Transverse colon (tissue), 4 donors: Measurements from ENCODE around the gene MAN2A1. TPM values are rescaled to one million over a fixed set of nuclear protein-coding genes. Genes with fewer than 3 reads are reported as not detected.

Source experiments
- DNase-seq: peaks from one replicate; pipeline ENCODE4 v3.0.0-alpha.2; 2019
- H3K27ac ChIP-seq, 4 donors: fragments of 200-600 bp; sonication (generic); 2 replicates each; pipeline ENCODE4 v1.5.1; 2016 to 2018; ENCODE audit warnings: inconsistent platforms in 4 of 4
- H3K27me3 ChIP-seq: fragments of 200-600 bp; sonication (generic); 2 replicates; pipeline ENCODE4 v1.5.1; 2017; ENCODE audit warnings: inconsistent platforms
- H3K36me3 ChIP-seq, 4 donors: fragments of 200-600 bp; sonication (generic); 2 replicates each; pipeline ENCODE4 v1.5.1; 2017 to 2019; ENCODE audit warnings: inconsistent platforms in 4 of 4
- H3K4me1 ChIP-seq, 4 donors: fragments of 200-600 bp; sonication (generic); 2 replicates each; pipeline ENCODE4 v1.5.1; 2017 to 2020; ENCODE audit warnings: inconsistent platforms in 4 of 4
- H3K4me3 ChIP-seq, 4 donors: fragments of 200-600 bp; sonication (generic); 1 replicate in 1 of 4; 2 replicates in 3 of 4; pipeline versions ENCODE4 v1.5.1 to v1.6.1; 2017 to 2019; ENCODE audit warnings: inconsistent platforms in 4 of 4
- H3K9me3 ChIP-seq, 2 donors: fragments of 200-600 bp; sonication (generic); 2 replicates each; pipeline ENCODE4 v1.5.1; 2017 to 2019; ENCODE audit warnings: inconsistent platforms in 2 of 2
- CTCF ChIP-seq, 5 experiments: fragments of 200-600 bp in 3 of 5; fragments of 450-650 bp in 2 of 5; sonication (generic) in 3 of 5; IDR thresholded peaks; 1 replicate in 2 of 5; 2 replicates in 3 of 5; pipeline ENCODE4 v1.5.1; 2016 to 2017; ENCODE audit warnings: antibody characterized with exemption in 5 of 5, inconsistent platforms in 3 of 5, mild to moderate bottlenecking in 2 of 5, moderate library complexity in 1 of 5
- EP300 ChIP-seq: sonication (generic); formaldehyde crosslinking; IDR thresholded peaks from one replicate; pipeline ENCODE4 v1.6.1; 2017; ENCODE audit warnings: antibody characterized with exemption, low read depth
- POLR2A ChIP-seq: fragments of 450-650 bp; IDR thresholded peaks from one replicate; pipeline ENCODE4 v1.6.1; 2016; ENCODE audit warnings: antibody characterized with exemption, mild to moderate bottlenecking, moderate library complexity
- POLR2AphosphoS5 ChIP-seq, 3 donors: sonication (generic); formaldehyde crosslinking; IDR thresholded peaks; one replicate each; pipeline ENCODE4 v1.6.1; 2016; ENCODE audit warnings: antibody characterized with exemption in 3 of 3
- WGBS, 2 donors: methylation state at CpG; one replicate each; pipeline ENCODE4 v1.1.5; 2018; ENCODE audit warnings: low coverage in 1 of 2; 5-methylcytosine and 5-hydroxymethylcytosine counted together
- in situ Hi-C, 4 donors: fragments of 200-750 bp; cut with MboI; loops; one replicate each; pipeline versions ENCODE4 v1.15.0 to v1.15.1; 2017; ENCODE audit warnings: low sequenced_read_pairs in 3 of 4, low pct_ligation_motif_present in 1 of 4, low pct_unique_long_range_greater_than_20kb in 1 of 4
- intact Hi-C: fragments of 100-400 bp; cut with DNase I; formaldehyde crosslinking; loops from one replicate; pipeline ENCODE4 v1.15.1; 2023; ENCODE audit warnings: low total_unique reads
- total RNA-seq, 4 donors: library from RNA; depleted of rRNA; stranded (reverse); fragments of >200 nt; gene quantifications; one replicate each; pipeline ENCODE4 v1.1.0, GENCODE V29; 2016

The MAN2A1 gene
- total RNA-seq, 4 donors from 2014 or later: 39.2 to 95.3 (median 70.4) TPM

DNA sequence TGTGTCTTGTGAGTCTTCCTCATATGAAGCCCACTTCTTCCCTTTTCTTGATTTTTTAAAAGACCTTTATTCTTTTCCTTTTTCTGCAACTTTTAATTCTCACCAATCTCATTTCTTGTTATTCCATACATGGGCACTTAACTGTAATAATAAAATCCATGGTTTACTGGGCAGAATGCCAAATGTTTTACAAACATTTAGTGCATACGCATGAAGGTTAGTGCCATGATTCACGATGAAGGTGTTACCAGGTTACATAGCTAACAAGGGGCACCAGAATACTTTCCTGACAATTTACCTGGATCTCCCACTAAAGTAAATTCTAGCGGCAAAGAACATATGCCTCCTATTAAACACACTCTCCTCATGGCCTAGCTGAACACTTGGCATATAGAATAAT is 28.5 kb downstream of the MAN2A1 start:
- Histone ChIP-seq H3K27ac (no peak overlapping the region), H3K4me1 (no peaks in the 10 kb centered on the region), H3K27me3 (no peaks in the 10 kb centered on the region), H3K4me3 (no peak overlapping the region), H3K9me3 (no peaks in the 10 kb centered on the region), H3K36me3 (peaks cover 0 to 5% (median 0%) of the 10 kb centered on the region in 4 donors)
- intact Hi-C loops: no loop called here
- WGBS, 2 donors: 67 to 74% methylated on average over 3 of the region's 3 CpGs
- DNase-seq: no peak
- in situ Hi-C loops: no loop called here
- TF ChIP-seq EP300: no peak
- no peak for TF ChIP-seq POLR2A
- no peak for TF ChIP-seq CTCF (IDR thresholded peaks at IDR 0.05)
- TF ChIP-seq POLR2AphosphoS5 (IDR thresholded peaks at IDR 0.05): no peak

DNA sequence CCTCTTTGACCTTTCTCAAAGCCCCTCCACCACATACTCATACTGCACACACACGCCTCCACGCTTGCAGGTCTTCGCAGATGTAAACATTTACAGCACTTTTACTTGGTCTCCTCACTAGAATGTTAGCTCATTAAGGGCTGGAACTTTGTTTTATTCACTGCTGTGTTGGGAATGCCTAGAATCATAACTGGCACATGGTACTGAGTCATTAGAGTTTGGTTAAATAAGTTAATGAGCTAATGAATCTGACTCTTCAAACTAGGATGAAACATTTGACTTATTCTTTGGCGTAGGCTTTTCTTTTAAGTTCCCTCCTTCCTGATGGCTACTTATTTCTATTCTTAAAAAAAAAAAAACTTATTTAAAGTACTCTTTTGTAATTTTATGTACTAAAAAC is 28.9 kb downstream of the MAN2A1 start:
- no peak for DNase-seq
- WGBS, 2 donors: 88 to 90% methylated on average over 3 to 4 of the region's 4 CpGs
- Histone ChIP-seq H3K4me1 (no peaks in the 10 kb centered on the region), H3K36me3 (peaks cover 0 to 5% (median 0%) of the 10 kb centered on the region in 4 donors), H3K27me3 (no peaks in the 10 kb centered on the region), H3K27ac (no peak overlapping the region), H3K4me3 (no peak overlapping the region), H3K9me3 (no peaks in the 10 kb centered on the region)
- intact Hi-C loops: no loop called here
- TF ChIP-seq EP300: no peak
- TF ChIP-seq CTCF (IDR thresholded peaks at IDR 0.05): no peak
- no peak for TF ChIP-seq POLR2A
- no peak for TF ChIP-seq POLR2AphosphoS5 (IDR thresholded peaks at IDR 0.05)
- in situ Hi-C loops: no loop called here

- no peak overlapping the region for H3K4me3 ChIP-seq
- no peak overlapping the region for H3K27ac ChIP-seq
- no peaks in the 10 kb centered on the region for H3K4me1 ChIP-seq
- no peaks in the 10 kb centered on the region for H3K27me3 ChIP-seq
- no peaks in the 10 kb centered on the region for H3K9me3 ChIP-seq
- intact Hi-C loops (no loop called here), in situ Hi-C loops (no loop called here)
- peaks cover 0 to 5% (median 0%) of the 10 kb centered on the region in 4 donors for H3K36me3 ChIP-seq
- no peak for DNase-seq
- TF ChIP-seq POLR2A (no peak), POLR2AphosphoS5 (IDR thresholded peaks at IDR 0.05) (no peak), EP300 (no peak), CTCF (IDR thresholded peaks at IDR 0.05) (no peak)
Measured at GRCh38 chr5:109719978-109720377, 30.3 kb downstream of the MAN2A1 start.

DNA sequence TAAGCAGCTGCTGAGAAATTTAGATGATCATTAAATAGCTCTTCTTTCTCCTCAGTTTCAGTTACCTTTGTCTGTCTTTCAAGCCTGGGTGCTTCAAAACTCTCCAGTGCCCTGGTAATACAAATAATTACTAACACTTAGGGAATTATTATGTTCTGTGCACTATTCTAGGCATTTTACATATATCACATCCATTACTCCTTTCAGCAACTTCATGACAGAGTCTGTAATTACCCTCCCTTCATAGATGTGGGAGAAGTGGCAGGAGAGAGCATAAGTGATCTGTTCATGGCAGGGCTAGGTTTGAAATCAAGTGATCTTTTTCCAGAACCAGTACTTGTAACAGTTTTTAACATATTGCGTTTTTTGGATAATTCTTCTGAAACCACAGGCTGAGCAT is 32.0 kb downstream of the MAN2A1 start:
- in situ Hi-C loops (no loop called here), intact Hi-C loops (no loop called here)
- WGBS, 2 donors: 89% methylated on average over 1 of the region's 1 CpG; no CpG with 5 or more reads in 1 of the 2 donors
- no peak overlapping the region for H3K4me3 ChIP-seq
- peaks cover 0 to 1% (median 0%) of the 10 kb centered on the region in 4 donors for H3K36me3 ChIP-seq
- H3K27me3 ChIP-seq: no peaks in the 10 kb centered on the region
- H3K27ac ChIP-seq: no peak overlapping the region
- no peaks in the 10 kb centered on the region for H3K4me1 ChIP-seq
- no peaks in the 10 kb centered on the region for H3K9me3 ChIP-seq
- TF ChIP-seq POLR2AphosphoS5 (IDR thresholded peaks at IDR 0.05): no peak
- no peak for TF ChIP-seq EP300
- no peak for TF ChIP-seq POLR2A
- TF ChIP-seq CTCF (IDR thresholded peaks at IDR 0.05): no peak
- DNase-seq: no peak
